ENCODE data around the gene OVOL1.
A peak's percentile ranks its signal among the peaks of the same experiment; 100 is the strongest.

The OVOL1 gene

DNA sequence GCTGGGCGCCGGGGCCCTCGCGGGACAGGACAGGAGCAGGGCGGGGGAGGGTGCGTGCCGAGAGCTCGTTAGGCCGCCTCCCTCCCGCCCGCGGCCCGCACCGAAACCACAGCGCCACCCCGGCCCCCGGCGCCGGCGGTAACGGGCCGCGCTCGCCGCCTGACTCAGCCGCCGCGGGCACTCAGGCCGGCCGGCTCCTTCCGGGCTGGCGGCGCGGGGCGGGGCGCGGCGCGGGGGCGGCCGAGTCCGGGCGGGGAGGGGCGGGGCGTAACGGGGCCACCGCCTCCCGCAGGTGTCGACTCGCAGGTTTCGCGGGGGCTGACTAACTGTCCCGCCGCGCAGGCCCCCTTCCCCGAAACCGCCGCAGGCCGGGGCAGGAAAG is 6.1 kb upstream of the OVOL1 start, which contains the start of gene AP5B1:
Gene AP5B1 (minus strand): TSS at position 207 of the 382 bp plus-strand sequence. CDS start 385 bp downstream, outside the sequence.
- DNase-seq (ENCODE audit: low read depth, low spot score): no peak
- no peaks in the 10 kb centered on the region for H3K9me3 ChIP-seq (ENCODE audit: low read depth, low read length)
- peak within 1 kb of the TSS; percentile 57 for H3K27ac ChIP-seq
- peak within 1 kb of the TSS; percentile 90 for H3K4me3 ChIP-seq
- H3K9ac ChIP-seq (ENCODE audit: insufficient read length): peak within 1 kb of the TSS; percentile 94
- TF ChIP-seq EZH2 (IDR thresholded peaks at IDR 0.05) (no peak), FOXP2 (optimal IDR thresholded peaks at IDR 0.05; ENCODE audit: control extremely low read depth, extremely low read length, insufficient read depth) (no peak), POLR2AphosphoS5 (IDR thresholded peaks at IDR 0.05; ENCODE audit: borderline replicate concordance, low read depth, low read length) (no peak)
- peaks cover 27% of the 10 kb centered on the region; the same call in 1 of the 2 replicates for H3K36me3 ChIP-seq (ENCODE audit: insufficient read depth, low read length)

DNA sequence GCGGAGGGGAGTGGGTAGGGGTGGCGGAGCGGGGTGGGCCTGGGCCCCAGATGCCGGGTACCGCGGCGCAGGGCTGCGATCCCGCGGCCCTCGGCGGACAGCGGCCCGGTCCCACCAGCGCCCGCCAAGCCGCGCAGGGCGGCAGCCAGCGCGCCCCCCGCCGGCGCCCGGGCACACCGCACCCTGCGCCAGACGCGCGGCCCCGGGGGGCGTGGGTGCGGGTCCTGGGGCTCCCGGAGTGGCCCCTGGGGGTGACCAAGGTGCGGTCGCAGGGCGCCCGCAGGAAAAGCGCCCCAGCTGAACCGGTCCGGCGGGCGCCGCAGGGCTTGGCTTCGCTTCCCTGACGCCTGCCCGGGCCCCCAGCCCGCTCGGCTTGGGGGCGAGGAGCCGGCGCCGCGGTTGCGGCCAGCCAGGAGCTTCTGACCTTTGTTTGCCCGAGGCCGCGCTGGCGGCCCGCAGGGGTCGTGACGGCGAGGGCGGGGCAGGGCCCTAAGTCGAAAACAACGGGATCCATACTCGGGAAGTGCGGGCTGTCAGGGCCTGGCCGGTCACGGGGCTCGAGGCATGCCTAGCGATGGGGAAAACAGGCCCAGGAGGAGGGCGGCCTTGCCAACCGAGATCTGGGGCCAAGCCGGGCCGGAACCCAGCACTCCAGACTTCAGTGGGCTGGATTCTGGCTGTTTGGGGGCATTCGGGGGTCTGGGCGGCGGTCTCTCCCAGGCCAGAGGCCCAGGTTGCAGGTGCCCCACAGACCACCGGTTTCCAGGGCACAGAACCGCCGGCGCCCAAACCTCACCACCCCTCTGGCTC is 5.5 kb upstream of the OVOL1 start:
- TF ChIP-seq FOXP2 (optimal IDR thresholded peaks at IDR 0.05; ENCODE audit: control extremely low read depth, extremely low read length, insufficient read depth) (no peak), POLR2AphosphoS5 (IDR thresholded peaks at IDR 0.05; ENCODE audit: borderline replicate concordance, low read depth, low read length) (no peak), EZH2 (IDR thresholded peaks at IDR 0.05) (no peak)
- Histone ChIP-seq H3K4me3 (peak overlapping the region; percentile 90; the same call in 1 of the 2 replicates), H3K9me3 (ENCODE audit: low read depth, low read length) (no peaks in the 10 kb centered on the region), H3K27ac (no peak overlapping the region), H3K9ac (ENCODE audit: insufficient read length) (no peak overlapping the region), H3K36me3 (ENCODE audit: insufficient read depth, low read length) (peaks cover 27% of the 10 kb centered on the region; the same call in 1 of the 2 replicates)
- no peak for DNase-seq (ENCODE audit: low read depth, low spot score)

DNA sequence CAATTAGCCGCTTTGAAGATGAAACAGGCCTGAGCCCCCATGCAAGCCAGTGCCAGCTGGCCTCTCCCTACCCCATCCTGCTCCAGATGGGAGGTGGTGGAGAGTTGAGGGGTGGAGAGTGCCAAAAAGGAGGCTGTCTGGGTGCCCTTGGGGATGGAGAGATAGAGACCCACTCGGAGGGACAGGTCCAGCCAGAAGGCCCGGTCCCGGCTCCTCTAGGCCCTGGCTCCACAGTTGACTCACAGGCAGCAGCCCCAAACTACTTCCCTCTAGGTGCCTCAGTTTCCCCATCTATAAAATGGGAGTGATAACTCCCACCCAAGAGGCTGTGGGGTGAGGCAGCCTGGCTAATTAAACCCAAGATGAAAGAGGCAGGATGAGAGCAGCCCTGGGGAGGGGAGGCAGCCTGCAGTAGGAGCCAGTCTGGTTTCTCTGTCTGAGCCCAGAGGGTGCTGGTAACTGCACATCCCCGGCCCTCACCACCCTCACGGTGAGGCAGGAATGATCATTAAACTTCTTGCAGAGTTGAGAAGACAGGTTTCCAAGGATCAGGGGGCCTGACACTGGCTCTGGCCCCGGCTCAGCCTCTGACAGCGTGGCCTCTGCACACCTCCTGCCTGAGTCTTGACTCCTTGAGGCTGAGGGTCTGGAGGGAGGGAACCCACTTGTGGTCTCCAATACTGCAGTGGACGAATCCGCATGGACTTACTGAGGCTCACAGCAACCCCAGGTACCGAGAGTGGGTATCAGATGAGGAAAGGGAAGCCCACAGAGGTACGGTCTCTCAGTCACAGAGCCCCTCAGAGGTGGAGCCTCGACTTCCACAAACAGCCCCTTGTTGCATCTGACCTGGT is 4.7 kb upstream of the OVOL1 start:
- TF ChIP-seq EZH2 (IDR thresholded peaks at IDR 0.05): no peak
- no peak for TF ChIP-seq FOXP2 (optimal IDR thresholded peaks at IDR 0.05; ENCODE audit: control extremely low read depth, extremely low read length, insufficient read depth)
- TF ChIP-seq POLR2AphosphoS5 (IDR thresholded peaks at IDR 0.05; ENCODE audit: borderline replicate concordance, low read depth, low read length): no peak
- DNase-seq (ENCODE audit: low read depth, low spot score): no peak
- peaks cover 21% of the 10 kb centered on the region; the same call in 1 of the 2 replicates for H3K36me3 ChIP-seq (ENCODE audit: insufficient read depth, low read length)
- no peak overlapping the region for H3K9ac ChIP-seq (ENCODE audit: insufficient read length)
- H3K4me3 ChIP-seq: no peak overlapping the region
- H3K9me3 ChIP-seq (ENCODE audit: low read depth, low read length): no peaks in the 10 kb centered on the region
- no peak overlapping the region for H3K27ac ChIP-seq

DNA sequence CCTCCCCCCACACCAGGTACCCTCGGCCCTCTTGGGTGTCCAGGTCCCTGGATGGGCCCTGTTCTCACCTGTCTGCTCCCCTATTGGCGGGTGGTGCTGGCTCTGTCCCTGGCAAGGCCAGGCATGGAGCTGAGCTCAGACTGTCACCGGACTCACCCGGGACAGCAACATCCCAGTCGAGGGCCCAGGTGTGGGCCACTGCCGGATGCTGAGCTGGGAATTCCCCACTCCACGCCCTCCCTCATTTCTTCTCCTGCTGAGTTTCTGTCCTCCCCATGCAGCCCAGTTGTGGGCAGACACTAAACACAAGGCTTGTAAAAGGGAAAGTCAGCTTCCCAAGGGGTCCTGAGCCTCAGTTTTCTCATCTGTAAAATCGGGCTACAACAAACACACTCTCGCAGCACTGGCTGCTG is 4.0 kb upstream of the OVOL1 start:
- no peak overlapping the region for H3K27ac ChIP-seq
- TF ChIP-seq POLR2AphosphoS5 (IDR thresholded peaks at IDR 0.05; ENCODE audit: borderline replicate concordance, low read depth, low read length) (no peak), FOXP2 (optimal IDR thresholded peaks at IDR 0.05; ENCODE audit: control extremely low read depth, extremely low read length, insufficient read depth) (no peak), EZH2 (IDR thresholded peaks at IDR 0.05) (no peak)

DNA sequence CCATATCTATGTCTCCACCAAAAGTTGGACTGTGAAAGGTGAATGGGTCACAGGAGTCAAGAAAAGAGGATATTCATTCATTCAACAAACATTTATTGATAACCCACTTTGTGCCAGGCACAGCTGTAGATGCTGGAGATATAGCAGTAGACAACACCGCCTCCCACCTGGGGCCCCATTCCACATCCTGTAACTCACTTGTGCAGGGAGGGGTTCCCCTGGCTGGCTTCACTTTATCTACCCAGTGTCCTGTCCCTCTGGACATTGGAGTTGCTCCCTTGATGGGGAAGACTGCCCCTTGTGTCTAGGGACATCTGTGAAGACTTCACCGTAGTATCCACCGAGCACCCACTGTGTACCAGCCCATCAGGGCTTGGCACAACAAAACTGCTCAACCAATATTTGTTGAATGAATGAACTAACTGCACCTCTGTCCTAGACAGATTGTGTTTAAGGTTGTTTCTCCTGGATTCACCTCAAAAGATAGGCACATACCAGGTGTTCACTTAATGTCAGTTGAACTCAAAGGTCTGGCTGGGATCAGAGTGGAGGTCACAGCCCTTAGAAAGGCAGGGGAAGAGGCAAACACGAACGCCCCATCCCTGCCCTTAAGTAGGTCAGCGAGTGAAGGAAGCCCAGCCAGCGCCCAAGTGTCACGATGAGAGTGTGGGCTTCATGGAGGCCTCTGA is 1.4 kb upstream of the OVOL1 start:
- no peak overlapping the region for H3K4me3 ChIP-seq
- no peak for TF ChIP-seq POLR2AphosphoS5 (IDR thresholded peaks at IDR 0.05; ENCODE audit: borderline replicate concordance, low read depth, low read length)
- no peak for TF ChIP-seq FOXP2 (optimal IDR thresholded peaks at IDR 0.05; ENCODE audit: control extremely low read depth, extremely low read length, insufficient read depth)
- TF ChIP-seq EZH2 (IDR thresholded peaks at IDR 0.05): no peak
- no peak overlapping the region for H3K27ac ChIP-seq
- H3K36me3 ChIP-seq (ENCODE audit: insufficient read depth, low read length): no peaks in the 10 kb centered on the region
- no peak for DNase-seq (ENCODE audit: low read depth, low spot score)
- H3K9me3 ChIP-seq (ENCODE audit: low read depth, low read length): no peaks in the 10 kb centered on the region
- H3K9ac ChIP-seq (ENCODE audit: insufficient read length): no peak overlapping the region

More for the DNA sequence above, 4.0 kb upstream of the OVOL1 start:
- H3K4me3 ChIP-seq: no peak overlapping the region
- H3K36me3 ChIP-seq (ENCODE audit: insufficient read depth, low read length): peaks cover 14% of the 10 kb centered on the region; the same call in 1 of the 2 replicates
- no peak for DNase-seq (ENCODE audit: low read depth, low spot score)
- H3K9ac ChIP-seq (ENCODE audit: insufficient read length): no peak overlapping the region
- H3K9me3 ChIP-seq (ENCODE audit: low read depth, low read length): no peaks in the 10 kb centered on the region

DNA sequence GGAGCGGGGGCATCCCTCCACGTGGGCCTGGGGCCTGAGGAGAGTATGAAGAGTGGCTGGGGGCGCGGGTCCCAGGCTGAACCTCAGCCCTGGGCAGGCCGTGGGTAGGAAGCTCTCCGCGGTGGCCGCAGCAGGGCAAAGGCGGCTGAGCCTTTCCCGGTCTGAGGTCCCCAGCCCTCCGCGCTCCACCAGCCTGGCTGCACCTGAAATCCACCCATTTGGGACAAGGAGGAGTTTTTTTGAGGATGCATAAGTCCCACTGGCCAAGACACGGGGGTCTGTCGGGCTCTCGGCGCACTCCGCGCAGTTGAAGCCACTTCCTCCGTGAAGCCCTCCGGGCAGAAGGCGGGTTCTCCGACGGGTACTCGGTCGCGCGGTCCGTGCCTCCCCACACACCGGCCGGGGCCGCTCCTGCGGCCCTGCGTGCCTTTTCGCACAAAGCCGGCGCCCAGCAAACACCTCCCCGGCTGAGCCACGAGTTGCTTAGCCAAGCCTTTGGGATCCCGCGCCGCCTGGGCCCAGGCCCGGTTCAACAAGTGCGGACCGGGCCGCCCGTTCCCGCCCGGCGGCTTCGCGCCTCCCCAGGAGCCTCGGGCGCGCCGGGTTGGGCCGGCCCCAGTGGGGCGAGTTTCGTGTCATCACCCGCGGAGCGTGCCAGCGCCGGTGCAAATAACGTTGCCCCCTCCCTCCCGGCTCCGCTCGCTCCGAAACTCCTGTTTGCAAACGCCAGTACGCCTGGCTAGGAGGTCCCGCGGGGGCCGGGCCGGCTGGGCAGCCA is 666 bp upstream of the OVOL1 start:
- H3K9me3 ChIP-seq (ENCODE audit: low read depth, low read length): no peaks in the 10 kb centered on the region
- no peak overlapping the region for H3K9ac ChIP-seq (ENCODE audit: insufficient read length)
- H3K4me3 ChIP-seq: no peak overlapping the region
- no peaks in the 10 kb centered on the region for H3K36me3 ChIP-seq (ENCODE audit: insufficient read depth, low read length)
- DNase-seq (ENCODE audit: low read depth, low spot score): no peak
- TF ChIP-seq POLR2AphosphoS5 (IDR thresholded peaks at IDR 0.05; ENCODE audit: borderline replicate concordance, low read depth, low read length): no peak
- TF ChIP-seq FOXP2 (optimal IDR thresholded peaks at IDR 0.05; ENCODE audit: control extremely low read depth, extremely low read length, insufficient read depth): no peak
- TF ChIP-seq EZH2 (IDR thresholded peaks at IDR 0.05): no peak
- H3K27ac ChIP-seq: no peak overlapping the region

All from SK-N-MC (cell line).